ENCODE results near the gene ZNF674.

DNA sequence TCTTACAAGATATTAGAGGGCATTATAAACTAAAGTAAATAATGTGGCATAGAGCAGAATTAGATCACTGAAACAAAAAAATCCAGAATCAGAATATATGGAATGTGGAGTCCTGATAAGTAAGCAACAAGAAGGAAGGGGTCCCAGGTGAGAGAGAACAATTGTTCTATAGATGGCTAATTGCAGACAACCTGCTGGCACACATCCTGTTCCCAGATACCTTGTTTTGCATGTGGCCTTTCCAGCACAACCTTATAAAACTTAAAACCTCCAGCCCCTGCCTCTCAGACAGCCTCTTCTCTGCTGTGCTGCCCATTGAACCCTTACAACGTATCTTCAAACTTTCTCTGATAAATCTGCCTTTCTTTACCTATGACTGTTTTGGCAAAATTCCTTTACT, 4.7 kb upstream of the ZNF674 start:
- TF ChIP-seq CTCF (IDR thresholded peaks at IDR 0.05; ENCODE audit: low read length) (no peak), EZH2 (IDR thresholded peaks at IDR 0.05; ENCODE audit: borderline replicate concordance, low read length) (no peak)
